OCI-LY1 (cell line): Measurements from ENCODE around the gene SERGEF.

Experiments used
- H2AFZ ChIP-seq: fragments of 200-600 bp; sonication (generic), shearing (Covaris generic); 2 replicates; pipeline ENCODE4 v1.6.0; 2014; ENCODE audit warnings: antibody characterized with exemption, mild to moderate bottlenecking, low read length
- H3F3A ChIP-seq: fragments of 200-600 bp; sonication (generic), shearing (Covaris generic); 2 replicates; pipeline ENCODE4 v1.6.0; 2014; ENCODE audit warnings: mild to moderate bottlenecking, antibody characterized with exemption, low read length, moderate library complexity; ENCODE audit not compliant: insufficient read depth
- H3K27ac ChIP-seq: fragments of 200-600 bp; sonication (generic); 2 replicates; pipeline ENCODE4 v1.5.1; 2014; ENCODE audit warnings: low read length, mixed run types, mild to moderate bottlenecking, low read depth; ENCODE audit not compliant: poor library complexity, severe bottlenecking
- H3K27me3 ChIP-seq: fragments of 200-600 bp; sonication (generic); 2 replicates; pipeline ENCODE4 v1.6.0; 2014; ENCODE audit warnings: antibody characterized with exemption, mild to moderate bottlenecking, low read length, moderate library complexity; ENCODE audit not compliant: insufficient read depth
- H3K36me3 ChIP-seq: fragments of 200-600 bp; sonication (generic); 2 replicates; pipeline ENCODE4 v1.6.1; 2014; ENCODE audit warnings: mild to moderate bottlenecking, antibody characterized with exemption, low read length, moderate library complexity, mixed read lengths; ENCODE audit not compliant: insufficient read depth
- H3K4me1 ChIP-seq: fragments of 200-600 bp; sonication (generic); 2 replicates; pipeline ENCODE4 v1.5.1; 2014; ENCODE audit warnings: mild to moderate bottlenecking, low read length, moderate library complexity; ENCODE audit not compliant: insufficient read depth, severe bottlenecking
- H3K4me2 ChIP-seq: fragments of 200-600 bp; sonication (generic), shearing (Covaris generic); 2 replicates; pipeline ENCODE4 v1.6.1; 2014; ENCODE audit warnings: low read length
- H3K4me3 ChIP-seq: fragments of 200-600 bp; sonication (generic); 2 replicates; pipeline ENCODE4 v1.5.1; 2014; ENCODE audit warnings: low read length, low read depth, mild to moderate bottlenecking, mixed read lengths; ENCODE audit not compliant: poor library complexity, severe bottlenecking
- H3K79me2 ChIP-seq: fragments of 200-600 bp; shearing (Covaris generic); 2 replicates; pipeline ENCODE4 v1.6.1; 2016; ENCODE audit warnings: mixed run types, low read length, mixed read lengths; ENCODE audit not compliant: insufficient read depth
- H3K9ac ChIP-seq: fragments of 200-600 bp; sonication (generic), shearing (Covaris generic); 2 replicates; pipeline ENCODE4 v1.6.1; 2014; ENCODE audit warnings: mild to moderate bottlenecking, low read length, mixed read lengths
- H3K9me2 ChIP-seq: fragments of 200-600 bp; sonication (generic), shearing (Covaris generic); 2 replicates; pipeline ENCODE4 v1.6.1; 2014; ENCODE audit warnings: low read depth, mild to moderate bottlenecking, low read length, mixed read lengths
- H3K9me3 ChIP-seq: fragments of 200-600 bp; shearing (Covaris generic); 2 replicates; pipeline ENCODE4 v1.6.1; 2014; ENCODE audit warnings: low read length, mixed read lengths
- H4K20me1 ChIP-seq: fragments of 200-600 bp; sonication (generic), shearing (Covaris generic); 2 replicates; pipeline ENCODE4 v1.6.0; 2016; ENCODE audit warnings: mild to moderate bottlenecking, low read length; ENCODE audit not compliant: insufficient read depth
- CTCF ChIP-seq: fragments of 200-600 bp; sonication (generic), shearing (Covaris generic); IDR thresholded peaks from 2 replicates; pipeline ENCODE4 v1.5.1; 2017; ENCODE audit warnings: mild to moderate bottlenecking, antibody characterized with exemption, low read length, moderate library complexity, mixed read lengths
- EZH2 ChIP-seq: fragments of 200-600 bp; sonication (generic), shearing (Covaris generic); IDR thresholded peaks from 2 replicates; pipeline ENCODE4 v1.8.0; 2017; ENCODE audit warnings: borderline replicate concordance, mixed run types, mild to moderate bottlenecking, antibody characterized with exemption, low read length, moderate library complexity, mixed read lengths

Gene SERGEF

GRCh38 chr11:17840101-17840548 lies 172.7 kb downstream of the SERGEF start:
- Histone ChIP-seq H3K9me2 (no peaks in the 10 kb centered on the region), H3K27me3 (no peaks in the 10 kb centered on the region), H3K4me2 (no peak overlapping the region), H2AFZ (no peak overlapping the region), H4K20me1 (no peaks in the 10 kb centered on the region), H3K4me1 (no peaks in the 10 kb centered on the region), H3K9me3 (no peaks in the 10 kb centered on the region), H3K79me2 (no peaks in the 10 kb centered on the region), H3K9ac (no peak overlapping the region), H3K36me3 (no peaks in the 10 kb centered on the region), H3F3A (no peaks in the 10 kb centered on the region), H3K4me3 (no peak overlapping the region), H3K27ac (no peak overlapping the region)
- TF ChIP-seq CTCF = no peak
- no peak for TF ChIP-seq EZH2

- no peak overlapping the region for H2AFZ ChIP-seq
- H3K9ac ChIP-seq = no peak overlapping the region
- H3K4me3 ChIP-seq = no peak overlapping the region
- H3K4me1 ChIP-seq = no peaks in the 10 kb centered on the region
- no peaks in the 10 kb centered on the region for H3K36me3 ChIP-seq
- no peak overlapping the region for H3K4me2 ChIP-seq
- H3K79me2 ChIP-seq = no peaks in the 10 kb centered on the region
- H3K27me3 ChIP-seq = no peaks in the 10 kb centered on the region
- no peaks in the 10 kb centered on the region for H3F3A ChIP-seq
- no peaks in the 10 kb centered on the region for H4K20me1 ChIP-seq
- no peak overlapping the region for H3K27ac ChIP-seq
- no peaks in the 10 kb centered on the region for H3K9me3 ChIP-seq
- no peaks in the 10 kb centered on the region for H3K9me2 ChIP-seq
- TF ChIP-seq CTCF (no peak), EZH2 (no peak)
Observed at GRCh38 chr11:17839450-17839849, 173.4 kb downstream of the SERGEF start.

GRCh38 chr11:17838102-17838501 lies 174.7 kb downstream of the SERGEF start:
- Histone ChIP-seq H3K27ac (no peak overlapping the region), H3K79me2 (no peaks in the 10 kb centered on the region), H4K20me1 (no peaks in the 10 kb centered on the region), H3K9ac (no peak overlapping the region), H3K27me3 (no peaks in the 10 kb centered on the region), H3K4me2 (no peak overlapping the region), H3F3A (no peaks in the 10 kb centered on the region), H3K9me2 (no peaks in the 10 kb centered on the region), H3K4me1 (no peaks in the 10 kb centered on the region), H3K4me3 (no peak overlapping the region), H3K36me3 (no peaks in the 10 kb centered on the region), H3K9me3 (no peaks in the 10 kb centered on the region), H2AFZ (no peak overlapping the region)
- no peak for TF ChIP-seq CTCF
- no peak for TF ChIP-seq EZH2
